ENCODE data around the gene ACSL3.

Gene ACSL3

DNA sequence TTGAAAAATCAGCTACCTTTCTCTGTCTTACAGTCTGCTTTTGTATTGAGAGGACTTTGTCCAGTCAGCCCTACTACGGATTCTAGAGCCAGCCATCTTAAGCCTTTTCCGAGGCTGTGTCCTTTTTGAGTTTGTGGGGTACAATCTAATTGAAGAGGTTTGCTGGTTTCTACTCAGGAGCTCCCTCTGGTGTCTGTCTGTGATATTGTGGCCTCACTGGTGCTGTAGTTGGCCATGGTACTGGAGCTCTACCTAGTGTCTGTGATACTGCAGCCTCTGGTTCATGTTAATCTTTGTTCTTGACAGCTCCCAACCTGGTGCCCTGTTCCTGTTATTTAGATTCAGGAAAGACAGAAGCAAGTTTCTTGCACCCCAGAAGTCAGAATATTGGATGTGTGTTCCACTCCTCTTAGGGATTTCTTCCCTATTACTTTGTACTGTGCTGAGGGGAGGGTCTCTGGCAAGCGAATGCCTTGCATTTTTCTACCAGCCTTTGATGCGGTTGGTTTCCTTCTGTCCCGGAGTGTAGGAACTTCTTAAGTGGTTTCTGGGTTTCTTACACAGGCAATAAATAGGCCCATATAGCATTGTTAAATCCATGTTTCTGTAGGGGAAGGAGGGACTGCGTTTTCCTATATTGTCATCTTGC lies 78.5 kb downstream of the ACSL3 start:
- Histone ChIP-seq H3K9me2 (replicated peaks; ENCODE audit: insufficient read depth, low read length) (no peaks in the 10 kb centered on the region), H3K9me3 (replicated peaks; ENCODE audit: insufficient read depth, low read length) (no peaks in the 10 kb centered on the region), H3K27me3 (replicated peaks; ENCODE audit: insufficient read depth, low read length) (no peaks in the 10 kb centered on the region), H3K9ac (ENCODE audit: low read length) (no peak overlapping the region), H3K27ac (ENCODE audit: low read length) (no peak overlapping the region), H3K4me1 (ENCODE audit: low read length) (peaks cover 22% of the 10 kb centered on the region), H3K4me2 (ENCODE audit: low read depth, low read length) (no peak overlapping the region), H3K4me3 (ENCODE audit: low read length) (no peak overlapping the region), H3K79me2 (ENCODE audit: low read length) (no peaks in the 10 kb centered on the region), H3F3A (ENCODE audit: insufficient read depth, low read length) (peaks cover 19% of the 10 kb centered on the region), H4K20me1 (ENCODE audit: insufficient read depth, low read length) (no peaks in the 10 kb centered on the region), H3K36me3 (replicated peaks; ENCODE audit: insufficient read depth, low read length) (peaks cover 2% of the 10 kb centered on the region; the same call in 1 of the 2 replicates), H2AFZ (ENCODE audit: low read length) (no peak overlapping the region)
- peak; percentile 65 for DNase-seq
- TF ChIP-seq EZH2phosphoT487 (IDR thresholded peaks at IDR 0.05; ENCODE audit: low read length), result no peak
- TF ChIP-seq, protein P1, sequence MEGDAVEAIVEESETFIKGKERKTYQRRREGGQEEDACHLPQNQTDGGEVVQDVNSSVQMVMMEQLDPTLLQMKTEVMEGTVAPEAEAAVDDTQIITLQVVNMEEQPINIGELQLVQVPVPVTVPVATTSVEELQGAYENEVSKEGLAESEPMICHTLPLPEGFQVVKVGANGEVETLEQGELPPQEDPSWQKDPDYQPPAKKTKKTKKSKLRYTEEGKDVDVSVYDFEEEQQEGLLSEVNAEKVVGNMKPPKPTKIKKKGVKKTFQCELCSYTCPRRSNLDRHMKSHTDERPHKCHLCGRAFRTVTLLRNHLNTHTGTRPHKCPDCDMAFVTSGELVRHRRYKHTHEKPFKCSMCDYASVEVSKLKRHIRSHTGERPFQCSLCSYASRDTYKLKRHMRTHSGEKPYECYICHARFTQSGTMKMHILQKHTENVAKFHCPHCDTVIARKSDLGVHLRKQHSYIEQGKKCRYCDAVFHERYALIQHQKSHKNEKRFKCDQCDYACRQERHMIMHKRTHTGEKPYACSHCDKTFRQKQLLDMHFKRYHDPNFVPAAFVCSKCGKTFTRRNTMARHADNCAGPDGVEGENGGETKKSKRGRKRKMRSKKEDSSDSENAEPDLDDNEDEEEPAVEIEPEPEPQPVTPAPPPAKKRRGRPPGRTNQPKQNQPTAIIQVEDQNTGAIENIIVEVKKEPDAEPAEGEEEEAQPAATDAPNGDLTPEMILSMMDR (IDR thresholded peaks at IDR 0.05; ENCODE audit: low read length), result peak; percentile 90

DNA sequence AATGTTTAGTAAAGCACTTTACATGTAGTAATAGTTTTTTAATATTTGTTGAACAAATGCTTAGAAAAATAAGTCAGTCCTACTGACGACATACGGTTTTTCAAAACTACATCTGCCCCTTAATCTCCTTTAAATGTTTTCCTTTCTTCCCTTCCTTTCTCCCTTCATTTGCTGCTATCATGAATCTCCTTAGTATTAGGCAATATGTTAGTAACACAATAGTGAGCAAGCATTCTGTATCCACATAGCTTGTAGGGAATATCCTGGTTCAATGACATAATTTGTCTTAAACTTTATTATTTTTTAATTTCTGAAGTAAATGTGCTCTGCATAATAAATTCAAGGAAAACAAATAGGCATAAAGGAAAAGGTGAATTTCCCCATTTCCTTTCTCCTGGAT lies 79.1 kb downstream of the ACSL3 start:
- no peaks in the 10 kb centered on the region; the same call in 1 of the 2 replicates for H3K36me3 ChIP-seq (replicated peaks; ENCODE audit: insufficient read depth, low read length)
- no peak overlapping the region for H3K4me3 ChIP-seq (ENCODE audit: low read length)
- H3K9me3 ChIP-seq (replicated peaks; ENCODE audit: insufficient read depth, low read length), result no peaks in the 10 kb centered on the region
- H4K20me1 ChIP-seq (ENCODE audit: insufficient read depth, low read length), result no peaks in the 10 kb centered on the region
- no peak overlapping the region for H3K27ac ChIP-seq (ENCODE audit: low read length)
- H3K9ac ChIP-seq (ENCODE audit: low read length), result no peak overlapping the region
- H3K79me2 ChIP-seq (ENCODE audit: low read length), result no peaks in the 10 kb centered on the region
- TF ChIP-seq EZH2 (optimal IDR thresholded peaks at IDR 0.05; ENCODE audit: low read depth, low read length) (no peak), EZH2phosphoT487 (IDR thresholded peaks at IDR 0.05; ENCODE audit: low read length) (no peak)
- TF ChIP-seq, protein P1 (IDR thresholded peaks at IDR 0.05; ENCODE audit: low read length), result no peak
- H3K4me2 ChIP-seq (ENCODE audit: low read depth, low read length), result no peak overlapping the region
- DNase-seq, result no peak
- H3F3A ChIP-seq (ENCODE audit: insufficient read depth, low read length), result peaks cover 20% of the 10 kb centered on the region
- no peaks in the 10 kb centered on the region for H3K27me3 ChIP-seq (replicated peaks; ENCODE audit: insufficient read depth, low read length)
- H3K9me2 ChIP-seq (replicated peaks; ENCODE audit: insufficient read depth, low read length), result no peaks in the 10 kb centered on the region
- H3K4me1 ChIP-seq (ENCODE audit: low read length), result peaks cover 28% of the 10 kb centered on the region
- no peak overlapping the region for H2AFZ ChIP-seq (ENCODE audit: low read length)

DNA sequence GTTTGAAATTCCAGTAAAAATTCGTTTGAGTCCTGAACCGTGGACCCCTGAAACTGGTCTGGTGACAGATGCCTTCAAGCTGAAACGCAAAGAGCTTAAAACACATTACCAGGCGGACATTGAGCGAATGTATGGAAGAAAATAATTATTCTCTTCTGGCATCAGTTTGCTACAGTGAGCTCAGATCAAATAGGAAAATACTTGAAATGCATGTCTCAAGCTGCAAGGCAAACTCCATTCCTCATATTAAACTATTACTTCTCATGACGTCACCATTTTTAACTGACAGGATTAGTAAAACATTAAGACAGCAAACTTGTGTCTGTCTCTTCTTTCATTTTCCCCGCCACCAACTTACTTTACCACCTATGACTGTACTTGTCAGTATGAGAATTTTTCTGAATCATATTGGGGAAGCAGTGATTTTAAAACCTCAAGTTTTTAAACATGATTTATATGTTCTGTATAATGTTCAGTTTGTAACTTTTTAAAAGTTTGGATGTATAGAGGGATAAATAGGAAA lies 80.7 kb downstream of the ACSL3 start:
- no peaks in the 10 kb centered on the region for H3K9me2 ChIP-seq (replicated peaks; ENCODE audit: insufficient read depth, low read length)
- no peaks in the 10 kb centered on the region for H3K9me3 ChIP-seq (replicated peaks; ENCODE audit: insufficient read depth, low read length)
- DNase-seq, result no peak
- H3K27ac ChIP-seq (ENCODE audit: low read length), result no peak overlapping the region
- no peak overlapping the region for H3K4me3 ChIP-seq (ENCODE audit: low read length)
- H3F3A ChIP-seq (ENCODE audit: insufficient read depth, low read length), result peaks cover 20% of the 10 kb centered on the region
- TF ChIP-seq, protein P1 (IDR thresholded peaks at IDR 0.05; ENCODE audit: low read length), result no peak
- TF ChIP-seq EZH2phosphoT487 (IDR thresholded peaks at IDR 0.05; ENCODE audit: low read length), result no peak
- TF ChIP-seq EZH2 (optimal IDR thresholded peaks at IDR 0.05; ENCODE audit: low read depth, low read length), result no peak
- no peaks in the 10 kb centered on the region for H3K79me2 ChIP-seq (ENCODE audit: low read length)
- no peaks in the 10 kb centered on the region; the same call in 1 of the 2 replicates for H3K36me3 ChIP-seq (replicated peaks; ENCODE audit: insufficient read depth, low read length)
- H3K27me3 ChIP-seq (replicated peaks; ENCODE audit: insufficient read depth, low read length), result no peaks in the 10 kb centered on the region
- H2AFZ ChIP-seq (ENCODE audit: low read length), result no peak overlapping the region
- H3K9ac ChIP-seq (ENCODE audit: low read length), result no peak overlapping the region
- H4K20me1 ChIP-seq (ENCODE audit: insufficient read depth, low read length), result no peaks in the 10 kb centered on the region
- no peak overlapping the region for H3K4me2 ChIP-seq (ENCODE audit: low read depth, low read length)
- peaks cover 30% of the 10 kb centered on the region for H3K4me1 ChIP-seq (ENCODE audit: low read length)

Measured in MM.1S (cell line).